SK-N-SH (cell line): ENCODE data around the gene RBM14. TPM values are rescaled to one million over a fixed set of nuclear protein-coding genes. Genes with fewer than 3 reads are reported as not detected.

Source experiments
- CTCF ChIA-PET: fragments of 300-600, 350-600 bp; formaldehyde crosslinking; extraction: SDS; loops from one replicate; lab custom pipeline; 2021; lab: Yijun Ruan, JAX
- POLR2A ChIA-PET: fragments of 350-600 bp; sonication (Branson Sonifier 250); formaldehyde crosslinking; extraction: SDS; loops from one replicate; lab custom pipeline; 2020; ENCODE audit warnings: antibody characterized with exemption, inconsistent platforms; lab: Yijun Ruan, JAX
- DNase-seq: peaks from one replicate; pipeline ENCODE4 v3.0.0; 2012
- H2AFZ ChIP-seq: fragments of 200-600 bp; sonication (generic); 2 replicates; pipeline ENCODE4 v1.8.1; 2016; ENCODE audit warnings: antibody characterized with exemption, mild to moderate bottlenecking, low read depth
- H3F3A ChIP-seq: fragments of 200-600 bp; sonication (generic); replicated peaks from 2 replicates; pipeline ENCODE3; 2016; ENCODE audit warnings: antibody characterized with exemption, mild to moderate bottlenecking; ENCODE audit not compliant: insufficient read depth
- H3K27ac ChIP-seq, 2 experiments: fragments of 200-500 bp in 1 of 2; fragments of 200-600 bp in 1 of 2; sonication (Bioruptor generic) in 1 of 2; sonication (generic), shearing (Covaris generic) in 1 of 2; 2 replicates each; pipeline versions ENCODE4 v1.5.1 to v1.6.1; 2014 to 2016; ENCODE audit warnings: low read depth in 2 of 2, inconsistent platforms in 1 of 2, low read length in 1 of 2, mild to moderate bottlenecking in 1 of 2, mixed read lengths in 1 of 2
- H3K27me3 ChIP-seq: fragments of 200-600 bp; sonication (generic), shearing (Covaris generic); 2 replicates; pipeline ENCODE4 v1.6.1; 2016; ENCODE audit warnings: mixed run types; ENCODE audit not compliant: insufficient read depth
- H3K36me3 ChIP-seq, 2 experiments: fragments of 200-500 bp in 1 of 2; fragments of 200-600 bp in 1 of 2; sonication (Bioruptor generic) in 1 of 2; sonication (generic) in 1 of 2; replicated peaks in 1 of 2; 2 replicates each; pipeline versions ENCODE3 to v1.5.1; 2014 to 2016; ENCODE audit warnings: low read length in 1 of 2, mild to moderate bottlenecking in 1 of 2; ENCODE audit not compliant: insufficient read depth in 2 of 2, control insufficient read depth in 1 of 2
- H3K4me1 ChIP-seq, 2 experiments: fragments of 200-500 bp in 1 of 2; fragments of 200-600 bp in 1 of 2; sonication (Bioruptor generic) in 1 of 2; sonication (generic), shearing (Covaris generic) in 1 of 2; 2 replicates each; pipeline versions ENCODE4 v1.5.1 to v1.6.1; 2014 to 2016; ENCODE audit warnings: low read depth in 1 of 2, low read length in 1 of 2, mixed run types in 1 of 2; ENCODE audit not compliant: insufficient read depth in 2 of 2, control insufficient read depth in 1 of 2
- H3K4me2 ChIP-seq: fragments of 200-600 bp; sonication (generic), shearing (Covaris generic); 2 replicates; pipeline ENCODE4 v1.6.1; 2017; ENCODE audit warnings: mixed run types
- H3K4me3 ChIP-seq, 2 experiments: fragments of 200-500 bp in 1 of 2; fragments of 200-600 bp in 1 of 2; sonication (Bioruptor generic) in 1 of 2; sonication (generic), shearing (Covaris generic) in 1 of 2; 2 replicates each; pipeline versions ENCODE4 v1.5.1 to v1.8.1; 2014 to 2016; ENCODE audit warnings: low read depth in 2 of 2, inconsistent platforms in 1 of 2, low read length in 1 of 2, mild to moderate bottlenecking in 1 of 2, mixed read lengths in 1 of 2, moderate library complexity in 1 of 2
- H3K79me2 ChIP-seq: fragments of 200-600 bp; sonication (generic); 2 replicates; pipeline ENCODE4 v1.8.1; 2017; ENCODE audit warnings: mild to moderate bottlenecking; ENCODE audit not compliant: insufficient read depth
- H3K9ac ChIP-seq: fragments of 200-600 bp; sonication (generic); 2 replicates; pipeline ENCODE4 v1.6.1; 2017; ENCODE audit warnings: mixed run types
- H3K9me2 ChIP-seq: fragments of 200-600 bp; sonication (generic); 2 replicates; pipeline ENCODE4 v1.6.1; 2017; ENCODE audit warnings: mixed run types
- H3K9me3 ChIP-seq: fragments of 200-600 bp; sonication (generic); 2 replicates; pipeline ENCODE4 v1.6.1; 2017; ENCODE audit warnings: mixed run types, mild to moderate bottlenecking, moderate library complexity
- H4K20me1 ChIP-seq: fragments of 200-600 bp; sonication (generic); 2 replicates; pipeline ENCODE4 v1.6.1; 2017; ENCODE audit warnings: mild to moderate bottlenecking, mixed run types; ENCODE audit not compliant: insufficient read depth
- CHD2 ChIP-seq: fragments of 150-350 bp; IDR thresholded peaks from 2 replicates; pipeline ENCODE4 v1.6.1; 2018; ENCODE audit warnings: low read length; ENCODE audit not compliant: partially characterized antibody
- ELF1 ChIP-seq: IDR thresholded peaks from 2 replicates; pipeline ENCODE4 v1.4.0; 2012
- EP300 ChIP-seq, 2 experiments: IDR thresholded peaks; 2 replicates each; pipeline versions ENCODE4 v1.4.0 to v1.6.1; 2012; ENCODE audit warnings: borderline replicate concordance in 1 of 2, low read depth in 1 of 2, low read length in 1 of 2
- FOSL2 ChIP-seq: IDR thresholded peaks from 2 replicates; pipeline ENCODE4 v1.4.0; 2012; ENCODE audit warnings: low read depth, mild to moderate bottlenecking, moderate library complexity, borderline replicate concordance
- GABPA ChIP-seq: IDR thresholded peaks from 2 replicates; pipeline ENCODE4 v1.4.0; 2012; ENCODE audit warnings: low read depth, mild to moderate bottlenecking
- MEF2A ChIP-seq: IDR thresholded peaks from 2 replicates; pipeline ENCODE4 v1.4.0; 2012; ENCODE audit warnings: low read depth, borderline replicate concordance
- NFIC ChIP-seq: IDR thresholded peaks from 2 replicates; pipeline ENCODE4 v1.4.0; 2012; ENCODE audit warnings: borderline replicate concordance
- NRF1 ChIP-seq: IDR thresholded peaks from 2 replicates; pipeline ENCODE4 v1.6.1; 2012; ENCODE audit warnings: low read depth, mild to moderate bottlenecking, low read length
- POLR2AphosphoS5 ChIP-seq: IDR thresholded peaks from 2 replicates; pipeline ENCODE4 v1.6.1; 2012; ENCODE audit warnings: low read depth, low read length
- RFX5 ChIP-seq: IDR thresholded peaks from 2 replicates; pipeline ENCODE4 v1.6.1; 2012; ENCODE audit warnings: mild to moderate bottlenecking, improper control_type of control experiment, low read length
- SIN3A ChIP-seq: IDR thresholded peaks from 2 replicates; pipeline ENCODE4 v1.6.1; 2012; ENCODE audit warnings: low read depth, mild to moderate bottlenecking, low read length, moderate library complexity, borderline replicate concordance
- SMC3 ChIP-seq: IDR thresholded peaks from 2 replicates; pipeline ENCODE4 v1.6.1; 2012; ENCODE audit warnings: low read depth, low read length, improper control_type of control experiment
- TCF12 ChIP-seq: IDR thresholded peaks from 2 replicates; pipeline ENCODE4 v1.4.0; 2012
- TEAD4 ChIP-seq: IDR thresholded peaks from 2 replicates; pipeline ENCODE4 v1.4.0; 2012; ENCODE audit warnings: mild to moderate bottlenecking, borderline replicate concordance; ENCODE audit not compliant: insufficient read depth
- YY1 ChIP-seq: IDR thresholded peaks from 2 replicates; pipeline ENCODE4 v1.4.0; 2012; ENCODE audit warnings: low read depth, mild to moderate bottlenecking
- WGBS: methylation state at CpG from one replicate; pipeline ENCODE4 v1.1.6; 2017; ENCODE audit warnings: low lambda C conversion rate; 5-methylcytosine and 5-hydroxymethylcytosine counted together
- polyA plus RNA-seq, 3 experiments: library from polyadenylated mRNA; depleted of rRNA; stranded (reverse); fragments of >200 nt; gene quantifications; 2 replicates each; pipeline ENCODE4 v1.2.3, GENCODE V29; 2012
- TF ChIP-seq, protein P1 (sequence below): IDR thresholded peaks from 2 replicates; pipeline ENCODE4 v1.6.1; 2012; ENCODE audit warnings: mild to moderate bottlenecking, low read depth, low read length, moderate library complexity
- TF ChIP-seq, protein P2 (sequence below): fragments of 150-350 bp; IDR thresholded peaks from 2 replicates; pipeline ENCODE4 v1.6.1; 2017; ENCODE audit warnings: antibody characterized with exemption, low read length, low read depth, borderline replicate concordance
- TF ChIP-seq, protein P3 (sequence below): IDR thresholded peaks from 2 replicates; pipeline ENCODE4 v1.4.0; 2012; ENCODE audit warnings: low read depth, borderline replicate concordance
- TF ChIP-seq, protein P4 (sequence below): IDR thresholded peaks from 2 replicates; pipeline ENCODE4 v1.4.0; 2012; ENCODE audit warnings: low read depth
- TF ChIP-seq, protein P5 (sequence below): fragments of 150-350 bp; IDR thresholded peaks from 2 replicates; pipeline ENCODE4 v1.6.1; 2016; ENCODE audit warnings: mild to moderate bottlenecking, low read depth, low read length

Gene RBM14
- polyA plus RNA-seq, 1 of the 3 experiments (the other 2 are of a cell fraction): 19.8 TPM

DNA sequence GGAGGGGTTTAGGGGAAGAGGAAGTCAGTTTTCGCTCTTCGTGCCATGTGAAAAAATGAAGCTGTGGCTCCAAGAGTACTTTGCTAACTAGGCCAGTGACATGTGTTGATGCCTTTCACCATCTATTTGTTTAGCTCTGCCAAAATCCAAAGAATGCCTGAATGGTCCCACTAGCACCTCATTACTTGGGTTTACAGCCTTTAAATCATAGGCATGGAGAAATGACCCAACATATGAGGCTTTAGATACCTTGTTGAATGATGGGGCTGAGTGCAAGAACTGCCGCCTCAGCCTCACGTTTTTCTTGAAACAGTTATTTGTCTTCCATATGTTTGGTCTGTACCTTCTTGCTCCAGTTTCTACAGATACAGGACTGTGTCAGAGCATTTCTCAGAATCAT is 30.4 kb downstream of the RBM14 start:
- H3K27me3 ChIP-seq: no peaks in the 10 kb centered on the region
- no peak for DNase-seq
- H3K4me3 ChIP-seq: no peak overlapping the region
- H4K20me1 ChIP-seq: peaks cover 97% of the 10 kb centered on the region
- ChIA-PET POLR2A (interaction anchor here (0.6 to 0.9 kb wide), 2 partner anchors 9 to 437 kb away, joined by 3 read pairs; partner anchors contain the start of gene RBM4), CTCF (interaction anchor here (1.6 kb wide), 1 partner anchor 31 kb away, joined by 6 read pairs; the partner anchor contains the start of gene RBM4B)
- peaks cover 15 to 28% of the 10 kb centered on the region in 2 experiments for H3K4me1 ChIP-seq
- H3K27ac ChIP-seq: no peak overlapping the region
- peaks cover 65 to 86% of the 10 kb centered on the region in 2 experiments for H3K36me3 ChIP-seq
- TF ChIP-seq ELF1 (no peak), FOSL2 (no peak), YY1 (no peak), GABPA (no peak), MEF2A (no peak)
- TF ChIP-seq, protein P1, sequence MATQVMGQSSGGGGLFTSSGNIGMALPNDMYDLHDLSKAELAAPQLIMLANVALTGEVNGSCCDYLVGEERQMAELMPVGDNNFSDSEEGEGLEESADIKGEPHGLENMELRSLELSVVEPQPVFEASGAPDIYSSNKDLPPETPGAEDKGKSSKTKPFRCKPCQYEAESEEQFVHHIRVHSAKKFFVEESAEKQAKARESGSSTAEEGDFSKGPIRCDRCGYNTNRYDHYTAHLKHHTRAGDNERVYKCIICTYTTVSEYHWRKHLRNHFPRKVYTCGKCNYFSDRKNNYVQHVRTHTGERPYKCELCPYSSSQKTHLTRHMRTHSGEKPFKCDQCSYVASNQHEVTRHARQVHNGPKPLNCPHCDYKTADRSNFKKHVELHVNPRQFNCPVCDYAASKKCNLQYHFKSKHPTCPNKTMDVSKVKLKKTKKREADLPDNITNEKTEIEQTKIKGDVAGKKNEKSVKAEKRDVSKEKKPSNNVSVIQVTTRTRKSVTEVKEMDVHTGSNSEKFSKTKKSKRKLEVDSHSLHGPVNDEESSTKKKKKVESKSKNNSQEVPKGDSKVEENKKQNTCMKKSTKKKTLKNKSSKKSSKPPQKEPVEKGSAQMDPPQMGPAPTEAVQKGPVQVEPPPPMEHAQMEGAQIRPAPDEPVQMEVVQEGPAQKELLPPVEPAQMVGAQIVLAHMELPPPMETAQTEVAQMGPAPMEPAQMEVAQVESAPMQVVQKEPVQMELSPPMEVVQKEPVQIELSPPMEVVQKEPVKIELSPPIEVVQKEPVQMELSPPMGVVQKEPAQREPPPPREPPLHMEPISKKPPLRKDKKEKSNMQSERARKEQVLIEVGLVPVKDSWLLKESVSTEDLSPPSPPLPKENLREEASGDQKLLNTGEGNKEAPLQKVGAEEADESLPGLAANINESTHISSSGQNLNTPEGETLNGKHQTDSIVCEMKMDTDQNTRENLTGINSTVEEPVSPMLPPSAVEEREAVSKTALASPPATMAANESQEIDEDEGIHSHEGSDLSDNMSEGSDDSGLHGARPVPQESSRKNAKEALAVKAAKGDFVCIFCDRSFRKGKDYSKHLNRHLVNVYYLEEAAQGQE: no peak
- TF ChIP-seq, protein P2, sequence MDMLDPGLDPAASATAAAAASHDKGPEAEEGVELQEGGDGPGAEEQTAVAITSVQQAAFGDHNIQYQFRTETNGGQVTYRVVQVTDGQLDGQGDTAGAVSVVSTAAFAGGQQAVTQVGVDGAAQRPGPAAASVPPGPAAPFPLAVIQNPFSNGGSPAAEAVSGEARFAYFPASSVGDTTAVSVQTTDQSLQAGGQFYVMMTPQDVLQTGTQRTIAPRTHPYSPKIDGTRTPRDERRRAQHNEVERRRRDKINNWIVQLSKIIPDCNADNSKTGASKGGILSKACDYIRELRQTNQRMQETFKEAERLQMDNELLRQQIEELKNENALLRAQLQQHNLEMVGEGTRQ: no peak
- no peak overlapping the region for H3K9ac ChIP-seq
- no peak overlapping the region for H2AFZ ChIP-seq
- no peaks in the 10 kb centered on the region for H3K9me3 ChIP-seq
- H3F3A ChIP-seq: peaks cover 36% of the 10 kb centered on the region
- H3K9me2 ChIP-seq: no peaks in the 10 kb centered on the region
- H3K79me2 ChIP-seq: peaks cover 100% of the 10 kb centered on the region
- no peak overlapping the region for H3K4me2 ChIP-seq
- 96% methylated on average over 4 of the region's 4 CpGs for WGBS

DNA sequence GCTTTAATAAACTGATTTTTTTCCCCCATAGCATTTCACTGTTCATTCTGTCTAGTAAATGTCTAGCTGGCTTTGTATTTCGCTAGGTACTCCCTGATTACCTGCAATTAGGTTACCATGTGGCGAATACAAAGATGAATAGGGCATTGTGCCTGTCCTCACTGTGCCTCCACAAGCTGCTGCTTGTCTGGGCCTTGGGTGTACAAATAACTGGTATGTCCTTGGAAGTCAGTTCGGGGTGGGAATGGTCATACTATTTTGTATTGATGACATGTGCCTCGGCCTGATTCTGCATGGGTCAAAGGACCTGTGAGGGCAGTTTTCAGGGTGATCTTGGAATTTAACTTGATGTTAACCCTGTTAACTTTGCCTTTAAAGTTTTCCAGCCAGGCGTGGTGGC is 33.5 kb downstream of the RBM14 start:
- DNase-seq: no peak
- POLR2A ChIA-PET: interaction anchor here (0.7 to 1.2 kb wide), 2 partner anchors 11 to 33 kb away, joined by 3 to 6 read pairs; partner anchors contain the start of genes RBM14 and RBM4
- Histone ChIP-seq H3K9ac (no peak overlapping the region), H3K36me3 (peaks cover 35 to 71% of the 10 kb centered on the region in 2 experiments), H3K27ac (no peak overlapping the region), H3K27me3 (no peaks in the 10 kb centered on the region), H3K4me1 (peaks cover 0 to 4% of the 10 kb centered on the region in 2 experiments; a peak in 2 of 4 replicates), H3K9me2 (no peaks in the 10 kb centered on the region), H3K9me3 (no peaks in the 10 kb centered on the region), H4K20me1 (peaks cover 85% of the 10 kb centered on the region), H3K79me2 (peaks cover 100% of the 10 kb centered on the region), H3K4me3 (no peak overlapping the region), H3K4me2 (no peak overlapping the region), H3F3A (peaks cover 42% of the 10 kb centered on the region), H2AFZ (no peak overlapping the region)
- CTCF ChIA-PET: interaction anchor here (1.4 kb wide), 1 partner anchor 70 kb away, joined by 3 read pairs; no protein-coding TSS in a partner anchor
- TF ChIP-seq NRF1 (no peak), YY1 (no peak), ELF1 (no peak), FOSL2 (no peak), TCF12 (no peak), EP300 (IDR thresholded peaks at IDR 0.05; ENCODE audit: borderline replicate concordance in 1 of 2, low read depth in 1 of 2, low read length in 1 of 2) (no peak), SMC3 (no peak), MEF2A (no peak), TEAD4 (no peak), NFIC (no peak), POLR2AphosphoS5 (no peak), CHD2 (no peak), SIN3A (no peak), RFX5 (no peak)
- TF ChIP-seq, protein P3, sequence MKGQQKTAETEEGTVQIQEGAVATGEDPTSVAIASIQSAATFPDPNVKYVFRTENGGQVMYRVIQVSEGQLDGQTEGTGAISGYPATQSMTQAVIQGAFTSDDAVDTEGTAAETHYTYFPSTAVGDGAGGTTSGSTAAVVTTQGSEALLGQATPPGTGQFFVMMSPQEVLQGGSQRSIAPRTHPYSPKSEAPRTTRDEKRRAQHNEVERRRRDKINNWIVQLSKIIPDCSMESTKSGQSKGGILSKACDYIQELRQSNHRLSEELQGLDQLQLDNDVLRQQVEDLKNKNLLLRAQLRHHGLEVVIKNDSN: no peak
- TF ChIP-seq, protein P2: no peak
- TF ChIP-seq, protein P4, sequence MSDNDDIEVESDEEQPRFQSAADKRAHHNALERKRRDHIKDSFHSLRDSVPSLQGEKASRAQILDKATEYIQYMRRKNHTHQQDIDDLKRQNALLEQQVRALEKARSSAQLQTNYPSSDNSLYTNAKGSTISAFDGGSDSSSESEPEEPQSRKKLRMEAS: no peak
- TF ChIP-seq, protein P5, sequence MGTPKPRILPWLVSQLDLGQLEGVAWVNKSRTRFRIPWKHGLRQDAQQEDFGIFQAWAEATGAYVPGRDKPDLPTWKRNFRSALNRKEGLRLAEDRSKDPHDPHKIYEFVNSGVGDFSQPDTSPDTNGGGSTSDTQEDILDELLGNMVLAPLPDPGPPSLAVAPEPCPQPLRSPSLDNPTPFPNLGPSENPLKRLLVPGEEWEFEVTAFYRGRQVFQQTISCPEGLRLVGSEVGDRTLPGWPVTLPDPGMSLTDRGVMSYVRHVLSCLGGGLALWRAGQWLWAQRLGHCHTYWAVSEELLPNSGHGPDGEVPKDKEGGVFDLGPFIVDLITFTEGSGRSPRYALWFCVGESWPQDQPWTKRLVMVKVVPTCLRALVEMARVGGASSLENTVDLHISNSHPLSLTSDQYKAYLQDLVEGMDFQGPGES: no peak
- 95% methylated on average over 5 of the region's 5 CpGs for WGBS
